ENCODE data around the gene CRACR2B.

Gene CRACR2B

GRCh38 chr11:875203-875602, 47.5 kb downstream of the CRACR2B start:
- in situ Hi-C loops (cut with MboI; ENCODE audit: low pct_unique_long_range_greater_than_20kb, low sequenced_read_pairs, unreplicated experiment) = no loop called here
- TF ChIP-seq, protein P1, sequence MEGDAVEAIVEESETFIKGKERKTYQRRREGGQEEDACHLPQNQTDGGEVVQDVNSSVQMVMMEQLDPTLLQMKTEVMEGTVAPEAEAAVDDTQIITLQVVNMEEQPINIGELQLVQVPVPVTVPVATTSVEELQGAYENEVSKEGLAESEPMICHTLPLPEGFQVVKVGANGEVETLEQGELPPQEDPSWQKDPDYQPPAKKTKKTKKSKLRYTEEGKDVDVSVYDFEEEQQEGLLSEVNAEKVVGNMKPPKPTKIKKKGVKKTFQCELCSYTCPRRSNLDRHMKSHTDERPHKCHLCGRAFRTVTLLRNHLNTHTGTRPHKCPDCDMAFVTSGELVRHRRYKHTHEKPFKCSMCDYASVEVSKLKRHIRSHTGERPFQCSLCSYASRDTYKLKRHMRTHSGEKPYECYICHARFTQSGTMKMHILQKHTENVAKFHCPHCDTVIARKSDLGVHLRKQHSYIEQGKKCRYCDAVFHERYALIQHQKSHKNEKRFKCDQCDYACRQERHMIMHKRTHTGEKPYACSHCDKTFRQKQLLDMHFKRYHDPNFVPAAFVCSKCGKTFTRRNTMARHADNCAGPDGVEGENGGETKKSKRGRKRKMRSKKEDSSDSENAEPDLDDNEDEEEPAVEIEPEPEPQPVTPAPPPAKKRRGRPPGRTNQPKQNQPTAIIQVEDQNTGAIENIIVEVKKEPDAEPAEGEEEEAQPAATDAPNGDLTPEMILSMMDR (IDR thresholded peaks at IDR 0.05; ENCODE audit: extremely low read depth, insufficient read depth, missing control alignments) = no peak
- DNase-seq (ENCODE audit: low spot score) = no peak

GRCh38 chr11:875769-876301, 48.1 kb downstream of the CRACR2B start:
- DNase-seq (ENCODE audit: low spot score) = no peak
- in situ Hi-C loops (cut with MboI; ENCODE audit: low pct_unique_long_range_greater_than_20kb, low sequenced_read_pairs, unreplicated experiment) = no loop called here
- TF ChIP-seq, protein P1 (IDR thresholded peaks at IDR 0.05; ENCODE audit: extremely low read depth, insufficient read depth, missing control alignments) = no peak

- no peak for DNase-seq (ENCODE audit: low spot score)
- TF ChIP-seq, protein P1 (IDR thresholded peaks at IDR 0.05; ENCODE audit: extremely low read depth, insufficient read depth, missing control alignments) = no peak
- in situ Hi-C loops (cut with MboI; ENCODE audit: low pct_unique_long_range_greater_than_20kb, low sequenced_read_pairs, unreplicated experiment) = no loop called here
Observed at GRCh38 chr11:876545-876944, 48.8 kb downstream of the CRACR2B start.

- in situ Hi-C loops (cut with MboI; ENCODE audit: low pct_unique_long_range_greater_than_20kb, low sequenced_read_pairs, unreplicated experiment) = no loop called here
- TF ChIP-seq, protein P1 (IDR thresholded peaks at IDR 0.05; ENCODE audit: extremely low read depth, insufficient read depth, missing control alignments) = no peak
- DNase-seq (ENCODE audit: low spot score) = no peak
Observed at GRCh38 chr11:877565-877964, 49.8 kb downstream of the CRACR2B start.

- DNase-seq (ENCODE audit: low spot score) = no peak
- TF ChIP-seq, protein P1 (IDR thresholded peaks at IDR 0.05; ENCODE audit: extremely low read depth, insufficient read depth, missing control alignments) = no peak
- in situ Hi-C loops (cut with MboI; ENCODE audit: low pct_unique_long_range_greater_than_20kb, low sequenced_read_pairs, unreplicated experiment) = no loop called here
Observed at GRCh38 chr11:880447-880846, 52.7 kb downstream of the CRACR2B start.
